ENCODE measurements around the gene LGALS7B.
A peak's percentile ranks its signal among the peaks of the same experiment; 100 is the strongest.
"Not testable (repeated sequence)": the region's sequence is repeated elsewhere in the genome, so short reads cannot be mapped to it uniquely, and the experiment has no call there.

Gene LGALS7B

GRCh38 chr19:38788478-38789243 is at the start of gene LGALS7B:
Gene LGALS7B, plus strand, starts transcription at chr19:38789200. Its CDS starts 27 bp downstream, at chr19:38789227.
- no peak for DNase-seq

DNA sequence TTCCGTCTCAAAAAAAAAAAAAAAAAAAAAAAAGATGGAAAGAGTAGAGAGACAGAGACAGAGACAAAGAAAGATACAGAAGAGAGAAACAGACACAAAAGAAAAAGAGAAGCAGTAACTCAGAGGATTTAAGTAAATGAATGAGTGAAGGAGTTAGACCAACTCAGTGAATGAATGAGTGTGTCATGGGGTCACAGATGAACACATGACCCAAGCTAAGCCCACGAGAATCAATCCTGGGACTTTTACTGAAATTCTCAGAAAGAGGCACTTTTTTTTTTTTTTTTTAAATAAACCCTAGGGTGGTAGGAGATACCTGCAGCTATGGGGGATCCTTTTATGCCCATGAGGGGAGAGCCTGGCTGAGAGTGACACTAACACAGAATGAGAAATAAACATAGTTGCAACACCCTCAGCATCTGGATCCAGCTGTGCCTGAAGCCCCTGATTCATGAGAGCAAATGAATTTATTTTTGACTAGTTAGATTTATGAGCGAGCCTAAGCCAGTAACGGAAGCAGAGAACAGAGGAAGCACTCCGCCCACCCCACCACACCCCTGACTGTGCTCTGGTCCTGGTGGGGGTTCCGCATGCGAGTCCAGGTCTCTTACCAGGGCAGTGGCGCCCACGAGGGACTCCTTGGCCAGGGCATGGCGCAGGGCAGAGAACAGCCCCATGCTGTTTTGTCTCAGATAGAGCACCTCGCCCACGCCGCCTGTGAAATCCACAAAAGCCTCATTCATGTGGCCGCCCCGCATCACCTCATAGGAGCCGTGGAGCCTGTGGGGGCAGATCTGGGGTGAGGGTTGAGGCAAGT is 49.4 kb upstream of the LGALS7B start:
- DNase-seq, result no peak

DNA sequence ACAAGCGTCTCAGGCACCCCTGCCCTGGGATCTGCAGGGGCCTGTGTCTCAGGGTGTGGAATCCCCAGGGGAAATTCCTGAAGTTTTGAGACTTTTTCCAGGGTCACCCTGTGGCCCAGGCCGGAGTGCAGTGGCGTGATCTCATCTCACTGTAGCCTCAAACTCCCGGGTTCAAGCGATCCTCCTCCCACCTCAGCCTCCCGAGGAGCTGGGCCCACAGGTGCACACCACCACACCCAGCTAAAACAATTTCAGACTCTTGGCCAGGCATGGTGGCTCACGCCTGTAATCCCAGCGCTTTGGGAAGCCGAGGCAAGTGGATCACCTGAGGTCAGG is 48.8 kb upstream of the LGALS7B start:
- DNase-seq, result no peak

GRCh38 chr19:38740932-38741331 is 48.1 kb upstream of the LGALS7B start:
- DNase-seq, result no peak

GRCh38 chr19:38741670-38742069 is 47.3 kb upstream of the LGALS7B start:
- no peak for DNase-seq

DNA sequence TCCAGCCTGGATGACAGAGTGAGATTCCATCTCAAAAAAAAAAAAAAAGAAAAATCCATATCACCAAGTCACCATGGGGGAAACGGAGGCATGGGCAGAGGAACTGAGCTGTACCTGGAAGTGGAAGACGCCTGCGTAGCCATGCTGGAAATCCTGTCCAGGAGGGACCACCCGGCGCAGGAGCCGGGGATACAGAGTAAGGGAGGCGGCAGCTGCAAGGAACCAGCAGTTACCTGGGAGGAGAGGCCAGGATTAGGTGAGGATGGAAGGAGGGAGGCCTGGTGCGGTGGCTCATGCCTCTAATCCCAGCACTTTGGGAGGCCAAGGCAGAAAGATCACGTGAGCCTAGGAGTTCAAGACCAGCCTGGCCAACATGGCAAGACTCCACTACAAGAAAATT is 46.7 kb upstream of the LGALS7B start:
- DNase-seq, result no peak

DNA sequence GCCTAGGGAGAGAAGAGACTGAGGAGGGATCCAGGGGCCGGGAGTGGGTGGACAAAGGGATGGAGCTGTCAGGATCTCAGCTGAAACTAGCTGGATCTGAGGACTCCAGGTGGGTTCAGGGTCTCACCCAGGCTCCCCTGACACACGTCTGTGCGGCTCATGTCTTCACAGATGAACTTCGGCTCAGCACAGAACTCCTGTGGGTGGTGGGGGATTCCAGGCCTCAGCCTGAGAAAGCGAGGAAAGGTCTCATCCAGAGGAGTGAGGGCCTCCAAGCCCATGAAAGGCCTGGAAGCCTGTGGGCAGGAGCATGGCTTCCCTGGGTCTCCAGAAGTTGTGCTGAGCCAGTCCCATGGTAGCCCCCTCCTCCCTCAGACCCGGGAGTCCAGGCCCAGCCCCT is 46.1 kb upstream of the LGALS7B start:
- no peak for DNase-seq

DNA sequence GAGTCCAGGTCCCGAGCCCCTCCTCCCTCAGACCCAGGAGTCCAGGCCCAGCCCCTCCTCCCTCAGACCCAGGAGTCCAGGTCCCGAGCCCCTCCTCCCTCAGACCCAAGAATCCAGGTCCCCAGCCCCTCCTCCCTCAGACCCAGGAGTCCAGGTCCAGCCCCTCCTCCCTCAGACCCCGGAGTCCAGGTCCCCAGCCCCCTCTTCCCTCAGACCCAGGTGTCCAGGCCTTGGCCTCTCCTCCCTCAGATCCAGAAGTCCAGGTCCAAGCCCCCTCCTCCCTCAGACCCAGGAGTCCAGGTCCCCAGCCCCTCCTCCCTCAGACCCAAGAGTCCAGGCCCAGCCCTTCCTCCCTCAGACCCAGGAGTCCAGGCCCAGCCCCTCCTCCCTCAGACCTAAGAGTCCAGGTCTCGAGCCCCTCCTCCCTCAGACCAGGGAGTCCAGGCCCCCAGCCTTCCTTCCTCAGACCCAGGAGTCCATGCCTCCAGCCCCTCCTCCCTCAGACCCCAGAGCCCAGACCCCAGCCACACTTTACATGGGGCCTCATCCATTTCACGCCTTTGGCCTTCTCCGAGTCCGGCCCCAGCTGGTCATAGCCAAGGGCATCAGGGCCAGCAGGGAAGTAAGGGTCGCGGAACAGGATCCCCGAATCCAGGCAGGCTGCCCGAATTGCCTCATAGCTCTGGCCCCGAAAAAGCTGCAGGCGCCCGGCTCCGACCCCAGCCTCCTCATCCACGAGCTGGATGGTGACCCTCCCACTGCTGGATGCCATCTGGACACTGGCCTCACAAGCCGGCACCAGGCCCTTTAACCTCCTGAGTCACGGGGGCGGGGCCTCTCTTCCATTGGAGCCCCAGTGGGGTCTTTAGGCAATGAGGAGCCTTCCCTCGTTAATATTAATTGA is 45.4 kb upstream of the LGALS7B start:
- no peak for DNase-seq

GRCh38 chr19:38744298-38744681 is 44.7 kb upstream of the LGALS7B start, which contains the start of gene CAPN12:
Gene CAPN12, minus strand, starts transcription at chr19:38744474. Its CDS starts 309 bp downstream, at chr19:38744165.
- no peak for DNase-seq

DNA sequence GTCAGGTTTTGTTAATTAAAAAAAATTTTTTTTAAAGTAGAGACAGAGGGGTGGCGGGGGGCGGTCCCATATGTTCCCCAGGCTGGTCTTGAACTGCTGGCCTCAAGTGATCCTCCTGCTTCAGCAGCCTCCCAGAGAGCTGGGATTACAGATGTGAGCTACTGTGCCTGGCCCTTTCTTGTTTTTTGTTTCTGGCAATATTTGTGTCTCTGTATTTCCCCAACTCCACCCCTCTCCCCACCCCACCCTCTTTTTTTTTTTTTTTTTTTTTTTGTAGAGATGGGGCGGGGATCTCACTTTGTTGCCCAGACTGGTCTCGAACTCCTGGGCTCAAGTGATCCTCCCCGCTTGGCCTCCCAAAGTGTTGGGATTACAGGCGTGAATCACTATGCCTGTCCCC is 44.1 kb upstream of the LGALS7B start:
- no peak for DNase-seq

- no peak for DNase-seq
These were observed 43.7 kb upstream of the LGALS7B start for GRCh38 chr19:38745316-38745715.

GRCh38 chr19:38753783-38754182 is 35.2 kb upstream of the LGALS7B start:
- DNase-seq, result not testable (repeated sequence)

GRCh38 chr19:38754196-38754595 is 34.8 kb upstream of the LGALS7B start:
- not testable (repeated sequence) for DNase-seq

DNA sequence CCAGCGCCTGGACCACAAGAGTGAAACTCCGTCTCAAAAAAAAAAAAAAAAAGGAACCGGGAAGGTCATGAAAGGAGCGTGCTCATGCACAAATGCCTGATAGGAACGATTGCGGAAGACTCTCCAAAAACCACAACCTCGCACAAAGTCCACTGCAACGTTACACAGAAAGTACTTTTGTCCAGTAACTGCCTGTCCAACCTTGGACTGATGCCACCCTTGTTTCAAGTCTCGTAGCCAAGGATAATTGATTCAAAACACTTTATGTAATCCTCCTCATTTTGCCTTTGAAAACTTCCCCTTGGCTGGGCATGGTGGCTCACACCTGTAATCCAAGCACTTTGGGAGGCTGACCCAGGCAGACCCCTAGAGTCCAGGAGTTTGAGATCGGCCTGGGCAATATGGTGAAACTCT is 29.4 kb upstream of the LGALS7B start:
- DNase-seq, result peak; percentile 4

DNA sequence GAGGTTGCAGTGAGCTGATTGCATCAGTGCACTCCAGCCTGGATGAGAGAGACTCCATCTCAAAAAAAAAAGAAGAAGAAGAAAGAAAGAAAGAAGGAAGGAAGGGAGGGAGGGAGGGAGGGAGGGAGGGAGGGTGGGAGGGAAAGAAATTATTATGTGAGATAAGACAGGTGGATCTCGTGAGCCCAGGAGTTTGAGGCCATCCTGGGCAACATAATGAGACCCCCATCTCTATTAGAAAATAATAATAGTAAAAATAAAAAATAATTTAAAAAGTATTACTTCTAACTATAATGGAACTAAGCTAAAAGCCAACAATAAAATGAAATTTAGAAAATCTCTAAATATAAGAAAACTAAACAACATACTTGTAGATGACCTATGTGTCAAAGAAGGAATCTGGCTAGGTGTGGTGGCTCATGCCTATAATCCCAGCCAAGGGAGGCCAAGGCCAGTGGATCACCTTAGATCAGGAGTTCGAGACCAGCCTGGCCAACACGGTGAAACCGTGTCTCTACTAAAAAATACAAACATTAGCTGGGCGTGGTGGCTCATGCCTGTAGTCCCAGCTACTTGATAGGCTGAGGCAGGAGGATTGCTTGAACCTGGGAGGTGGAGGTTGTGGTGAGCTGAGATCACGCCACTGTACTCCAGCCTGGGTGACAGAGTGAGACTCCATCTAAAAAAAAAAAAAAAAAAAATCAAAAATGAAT is 28.0 kb upstream of the LGALS7B start:
- DNase-seq, result not testable (repeated sequence)

- DNase-seq, result not testable (repeated sequence)
These were observed 27.1 kb upstream of the LGALS7B start for GRCh38 chr19:38761884-38762389.

- DNase-seq, result no peak
These were observed 25.2 kb upstream of the LGALS7B start for GRCh38 chr19:38763795-38764220.

- DNase-seq, result no peak
These were observed 23.8 kb upstream of the LGALS7B start for GRCh38 chr19:38765214-38765613.

DNA sequence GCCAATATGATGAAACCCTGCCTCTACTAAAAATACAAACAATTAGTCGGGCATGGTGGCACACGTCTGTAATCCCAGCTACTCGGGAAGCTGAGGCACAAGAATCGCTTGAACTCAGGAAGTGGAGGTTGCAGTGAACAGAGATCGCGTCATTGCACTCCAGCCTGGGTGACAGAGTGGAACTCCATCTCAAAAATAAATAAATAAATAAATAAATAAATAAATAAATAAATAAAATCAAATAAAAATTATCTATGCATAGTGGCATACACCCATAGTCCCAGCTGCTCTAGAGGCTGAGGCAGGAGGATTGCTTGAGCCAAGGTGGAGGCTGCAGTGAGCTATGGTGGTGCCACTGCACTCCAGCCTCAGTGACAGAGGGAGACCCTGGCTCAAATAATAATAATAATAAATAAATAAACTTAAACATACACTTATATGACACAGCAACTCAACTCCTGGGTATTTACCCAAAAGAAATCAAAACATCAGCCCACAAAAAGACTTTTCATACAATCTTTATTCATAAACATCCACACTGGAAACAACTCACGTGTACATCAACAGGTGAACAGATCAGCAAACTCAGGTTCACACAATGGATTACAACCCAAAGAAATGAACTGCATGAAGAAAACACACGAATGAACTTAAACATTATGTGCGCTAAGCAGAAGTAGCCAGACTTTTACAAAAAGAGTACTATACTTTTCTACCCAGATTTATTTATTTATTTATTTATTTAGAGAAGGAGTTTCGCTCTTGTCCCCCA is 22.5 kb upstream of the LGALS7B start:
- no peak for DNase-seq

GRCh38 chr19:38769635-38770211 is 19.3 kb upstream of the LGALS7B start:
- no peak for DNase-seq
